Stimulated activated CD8-positive, alpha-beta memory T cell treated with anti-CD3 and anti-CD28 coated beads, Interleukin-12 subunit alpha, Interleukin-12 subunit beta, amount 100 ng/mL, for 4 hours (primary cell): ENCODE measurements around the gene ACAP2.

Experiments used
- DNase-seq: peaks from one replicate; pipeline ENCODE4 v3.0.0-alpha.2; 2020; ENCODE audit warnings: low read depth

ACAP2 gene

DNA sequence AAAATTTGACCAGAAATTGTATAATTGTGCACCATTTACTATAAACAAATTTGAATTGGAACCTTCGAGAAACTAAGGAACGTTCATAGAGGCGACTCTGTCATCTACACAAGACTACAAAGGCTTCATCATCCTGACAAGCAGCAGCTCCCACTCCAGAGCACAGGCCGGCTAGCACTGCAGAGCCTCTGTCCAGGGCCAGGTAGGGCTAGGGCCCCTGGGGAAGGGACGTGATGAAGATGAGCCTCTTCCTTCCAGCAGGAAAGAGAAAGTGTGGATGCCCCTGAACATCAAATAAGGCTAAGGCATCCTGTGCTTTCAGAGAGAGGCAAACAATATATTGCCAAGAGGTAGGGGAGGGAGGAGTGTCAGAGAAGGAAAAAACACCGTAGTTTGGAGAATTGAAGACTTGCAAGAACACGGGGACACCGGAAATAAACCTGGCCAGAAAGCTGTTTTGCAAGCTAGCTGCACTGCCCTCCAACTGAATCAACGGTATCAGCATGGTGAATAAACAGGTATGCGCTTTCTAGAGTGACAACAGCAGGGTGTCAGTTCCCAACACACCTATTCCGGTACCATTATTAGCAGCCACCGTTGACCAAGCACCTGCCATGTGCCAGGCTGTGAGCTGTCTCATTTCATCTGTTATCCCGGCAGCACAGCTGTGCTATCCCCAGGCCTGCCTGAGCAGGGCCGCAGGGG is 184.2 kb downstream of the ACAP2 start:
- DNase-seq: no peak

- no peak for DNase-seq
Observed at GRCh38 chr3:195257454-195258448, 185.1 kb downstream of the ACAP2 start.

- DNase-seq: no peak
Observed at GRCh38 chr3:195256639-195257453, 186.0 kb downstream of the ACAP2 start.

GRCh38 chr3:195255571-195256501 is 187.0 kb downstream of the ACAP2 start:
- no peak for DNase-seq

- no peak for DNase-seq
Observed at GRCh38 chr3:195255176-195255500, 187.7 kb downstream of the ACAP2 start.

GRCh38 chr3:195254454-195255175 is 188.2 kb downstream of the ACAP2 start:
- DNase-seq: no peak

DNA sequence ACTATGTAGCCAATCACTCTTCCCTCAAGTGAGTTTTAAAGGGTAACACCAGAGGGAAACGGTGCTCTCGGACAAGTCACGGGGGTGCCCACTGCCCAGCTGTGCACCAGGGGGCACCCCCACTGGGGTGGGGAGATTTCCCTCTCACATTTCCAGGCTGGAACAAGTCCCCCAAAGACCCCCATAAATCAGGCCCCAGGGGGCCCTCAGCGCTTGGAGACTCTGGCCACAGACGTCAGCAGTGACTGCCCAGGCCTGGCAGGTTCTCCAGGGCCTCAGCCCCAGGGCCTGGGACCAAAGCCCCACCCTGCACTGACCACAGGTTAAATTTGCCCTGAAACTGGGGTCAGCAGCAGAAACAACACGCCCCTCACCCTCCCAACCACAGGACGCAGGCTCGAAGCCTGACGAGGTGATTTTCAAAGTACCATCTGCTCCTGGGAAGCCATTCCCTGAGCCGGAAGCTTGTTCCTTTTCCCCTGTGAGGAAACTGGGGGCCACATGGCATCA is 188.8 kb downstream of the ACAP2 start:
- DNase-seq: no peak

GRCh38 chr3:195251336-195252065 is 191.3 kb downstream of the ACAP2 start:
- DNase-seq: no peak

GRCh38 chr3:195250473-195251251 is 192.2 kb downstream of the ACAP2 start:
- DNase-seq: no peak

GRCh38 chr3:195249858-195250464 is 192.9 kb downstream of the ACAP2 start:
- no peak for DNase-seq

DNA sequence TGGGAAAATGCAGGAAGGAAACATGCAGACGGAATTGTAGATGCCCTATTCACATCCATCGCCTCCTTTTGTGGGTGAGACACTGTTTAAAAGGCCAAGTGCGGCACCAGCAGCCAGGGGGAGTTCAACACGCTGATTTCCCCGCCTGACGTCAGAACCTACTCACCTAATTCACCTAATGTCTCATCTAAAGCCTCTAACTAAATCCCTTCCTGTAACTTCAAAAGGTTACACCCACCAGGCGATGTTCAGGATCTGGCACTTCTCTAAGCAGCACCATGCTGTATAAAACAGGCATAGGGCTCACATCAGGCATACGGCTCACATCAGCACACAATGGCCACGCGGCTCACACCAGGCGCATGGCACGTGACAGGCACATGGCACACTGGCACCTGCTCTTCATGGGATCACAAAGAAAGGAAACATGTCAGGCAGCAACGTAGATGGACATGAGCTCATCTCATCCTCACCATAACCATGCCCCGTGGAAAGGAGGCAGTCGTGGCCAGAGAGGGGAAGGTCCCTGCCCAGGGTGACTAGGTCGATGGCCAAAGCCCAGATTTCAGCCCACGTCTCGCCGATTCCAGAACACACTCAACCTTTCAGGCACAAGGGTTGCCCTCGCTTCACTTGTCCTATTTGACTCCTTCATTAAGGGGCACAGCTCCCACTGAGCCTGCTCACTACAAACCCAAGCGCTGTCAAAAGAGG is 193.6 kb downstream of the ACAP2 start:
- DNase-seq: no peak

- DNase-seq: no peak
Observed at GRCh38 chr3:195248281-195248680, 194.5 kb downstream of the ACAP2 start.

- no peak for DNase-seq
Observed at GRCh38 chr3:195247863-195248189, 195.0 kb downstream of the ACAP2 start.

DNA sequence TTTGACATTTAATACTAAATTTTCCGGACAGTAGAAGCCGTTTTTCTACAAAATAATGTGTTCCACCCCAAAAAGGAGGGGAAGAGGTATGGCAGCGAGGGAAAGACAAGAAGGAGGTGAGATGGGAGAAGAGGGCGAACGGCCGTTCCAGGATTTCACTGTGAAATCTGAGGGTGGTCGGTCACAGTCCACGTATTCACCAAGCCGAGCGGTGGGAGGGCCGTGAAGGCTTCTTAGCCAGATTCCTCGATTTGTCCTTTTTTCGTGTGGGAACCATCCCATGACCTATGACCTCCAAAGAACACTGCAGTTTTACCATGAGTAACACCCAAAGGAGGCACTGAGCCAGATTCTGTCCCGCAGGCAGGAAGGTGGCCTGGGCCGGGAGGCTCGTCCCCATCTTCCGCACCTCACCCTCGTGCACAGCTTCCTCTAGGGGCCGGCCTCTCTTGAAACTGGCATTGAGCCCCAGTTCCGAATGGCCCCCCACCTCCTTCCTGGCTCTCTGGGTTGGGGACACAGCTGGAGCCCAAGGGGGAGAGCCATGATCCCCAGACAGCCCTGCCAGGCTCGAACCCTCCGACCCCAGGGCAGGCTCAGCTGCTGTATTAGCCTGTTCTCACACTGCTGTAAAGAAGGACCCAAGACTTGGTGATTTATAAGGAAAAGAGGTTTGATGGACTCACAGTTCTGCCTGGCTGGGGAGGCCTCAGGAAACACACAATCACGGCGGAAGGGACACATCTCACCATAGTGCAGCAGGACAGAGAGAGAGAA is 195.5 kb downstream of the ACAP2 start:
- no peak for DNase-seq

- no peak for DNase-seq
Observed at GRCh38 chr3:195246581-195246995, 196.2 kb downstream of the ACAP2 start.

DNA sequence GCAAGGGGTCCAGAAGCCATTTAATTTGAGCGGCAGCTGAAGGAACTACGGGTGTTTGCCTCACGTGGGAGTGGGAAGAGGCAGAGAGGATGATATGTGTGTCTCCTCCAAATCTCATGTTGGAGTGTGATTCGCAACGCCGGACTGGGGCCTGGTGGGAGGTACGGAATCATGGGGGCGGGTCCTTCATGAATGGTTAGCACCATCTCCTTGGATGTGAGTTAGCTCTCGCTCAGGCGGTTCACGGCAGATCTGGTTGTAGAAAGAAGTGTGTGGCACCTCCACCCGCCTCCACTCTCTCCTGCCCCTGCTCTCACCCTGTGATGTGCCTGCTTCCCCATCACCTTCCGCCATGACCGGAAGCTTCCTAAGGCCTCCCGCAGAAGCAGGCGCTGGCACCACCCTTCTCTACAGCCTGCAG is 197.3 kb downstream of the ACAP2 start:
- DNase-seq: no peak
